NCI-H748 (cell line): ENCODE data around the gene LRSAM1.

Source experiments
- DNase-seq: peaks from one replicate; lab custom pipeline; 2025; ENCODE audit not compliant: unreplicated experiment; lab: John Stamatoyannopoulos, UW

LRSAM1 gene

GRCh38 chr9:127424676-127424999, 26.7 kb upstream of the LRSAM1 start:
- DNase-seq, result peak; percentile 45

GRCh38 chr9:127426756-127427155, 24.6 kb upstream of the LRSAM1 start:
- DNase-seq, result no peak

GRCh38 chr9:127428348-127428747, 23.0 kb upstream of the LRSAM1 start:
- no peak for DNase-seq

DNA sequence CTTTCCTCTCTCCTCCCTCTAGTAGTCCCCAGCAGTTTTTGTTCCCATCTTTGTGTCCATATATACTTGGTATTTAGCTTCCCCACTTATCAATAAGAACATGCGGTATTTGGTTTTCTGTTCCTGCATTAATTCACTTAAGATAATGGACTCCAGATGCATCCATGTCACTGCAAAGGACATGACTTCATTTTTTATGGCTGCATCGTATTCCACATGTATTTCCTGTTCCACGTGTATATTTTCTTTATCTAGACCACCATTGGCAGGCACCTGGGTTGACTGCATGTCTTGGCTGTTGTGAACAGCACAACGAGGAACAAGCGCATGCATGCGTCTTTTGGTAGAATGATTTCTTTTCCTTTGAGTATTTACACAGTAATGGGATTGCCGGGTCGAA, 20.9 kb upstream of the LRSAM1 start:
- no peak for DNase-seq

GRCh38 chr9:127437497-127438264, 13.6 kb upstream of the LRSAM1 start:
- no peak for DNase-seq

DNA sequence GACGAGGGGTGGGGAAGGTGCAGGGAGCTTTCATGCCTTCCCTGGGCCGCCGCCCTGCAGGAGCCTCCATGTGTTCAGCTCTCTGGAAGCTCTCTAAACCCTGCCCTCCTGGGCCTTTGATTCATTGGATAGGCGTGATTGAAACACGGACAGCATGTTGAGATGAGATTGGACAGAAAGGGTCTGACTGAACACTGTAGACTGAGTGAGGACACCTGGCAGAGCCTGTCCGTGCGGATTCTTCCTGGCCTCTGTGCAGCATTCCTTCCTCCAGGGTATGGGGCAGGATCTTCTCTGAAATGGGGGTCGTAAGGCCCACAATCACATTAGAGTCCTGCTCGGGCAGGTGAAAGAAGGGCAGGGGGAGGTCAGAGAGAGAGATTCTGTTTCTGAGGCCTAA, 12.9 kb upstream of the LRSAM1 start:
- DNase-seq, result no peak

GRCh38 chr9:127444283-127444920, 6.9 kb upstream of the LRSAM1 start:
- DNase-seq, result no peak

DNA sequence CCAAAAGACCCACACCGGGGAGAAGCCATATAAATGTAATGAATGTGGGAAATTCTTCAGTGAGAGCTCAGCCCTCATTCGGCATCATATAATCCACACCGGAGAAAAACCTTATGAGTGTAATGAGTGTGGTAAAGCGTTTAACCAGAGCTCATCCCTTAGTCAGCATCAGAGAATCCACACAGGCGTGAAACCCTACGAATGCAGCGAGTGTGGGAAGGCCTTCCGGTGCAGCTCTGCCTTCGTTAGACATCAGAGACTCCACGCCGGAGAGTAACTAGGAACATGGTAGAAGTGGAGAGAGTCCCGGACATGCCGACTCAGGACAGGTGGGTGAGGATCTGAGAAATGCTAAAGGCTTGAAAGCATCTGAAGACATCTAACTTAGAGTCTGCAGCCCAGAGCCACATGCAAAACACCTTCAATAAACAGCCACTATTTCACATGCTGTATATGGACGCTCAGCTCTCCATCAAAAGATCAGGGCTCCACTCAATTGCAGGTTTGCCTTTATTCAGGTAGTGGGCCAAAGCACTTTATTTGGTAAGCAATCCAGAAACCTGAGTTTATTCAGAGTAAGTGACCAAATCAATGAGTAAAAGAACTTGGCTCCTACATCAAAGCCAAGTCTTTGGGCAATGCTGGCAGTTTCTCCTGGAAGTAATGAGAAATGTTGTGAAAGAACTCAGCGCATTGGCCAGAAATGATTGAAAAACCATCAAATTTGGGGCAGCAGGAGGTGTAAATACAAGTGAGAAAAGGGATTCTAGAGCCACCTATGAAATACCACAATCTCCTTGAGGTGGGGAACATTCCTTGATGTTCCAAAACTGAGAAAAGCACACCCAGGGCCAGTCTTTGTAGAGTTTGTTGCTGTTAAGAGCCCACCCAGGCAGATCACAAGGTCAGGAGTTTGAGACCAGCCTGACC, 6.1 kb upstream of the LRSAM1 start:
- no peak for DNase-seq

- no peak for DNase-seq
These were observed 5.2 kb upstream of the LRSAM1 start for GRCh38 chr9:127445851-127446712.

DNA sequence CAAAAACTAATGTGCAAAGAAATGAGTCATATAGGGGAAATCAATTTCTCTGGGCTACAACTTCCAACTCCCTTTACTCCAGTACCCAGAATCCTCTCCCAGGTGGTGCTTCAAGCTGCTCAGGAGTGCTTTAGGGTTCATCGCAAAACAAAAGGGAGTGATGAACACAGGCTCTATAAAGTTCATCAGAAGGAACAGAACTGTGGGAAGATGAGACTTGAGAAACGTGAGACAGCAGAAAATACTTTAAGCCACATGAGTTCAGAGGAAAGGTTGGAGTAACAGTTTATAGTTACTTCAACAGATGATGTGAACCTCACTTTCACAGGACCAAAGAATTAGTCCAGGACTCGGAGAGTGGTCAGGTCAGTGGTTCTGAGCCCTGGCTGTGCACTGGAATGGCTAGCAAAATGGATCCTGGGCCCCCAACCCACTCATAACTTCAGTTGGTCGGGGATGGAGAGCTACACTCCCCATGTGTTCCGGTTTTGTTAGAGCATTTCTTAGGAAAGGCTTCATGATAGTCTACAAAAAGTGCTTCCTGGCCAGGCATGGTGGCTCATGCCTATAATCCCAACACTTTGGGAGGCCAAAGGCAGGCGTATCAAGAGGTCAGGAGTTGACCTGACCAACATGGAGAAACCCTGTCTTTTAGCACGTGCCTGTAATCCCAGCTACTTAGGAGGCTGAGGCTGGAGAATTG, 4.4 kb upstream of the LRSAM1 start:
- DNase-seq, result no peak

DNA sequence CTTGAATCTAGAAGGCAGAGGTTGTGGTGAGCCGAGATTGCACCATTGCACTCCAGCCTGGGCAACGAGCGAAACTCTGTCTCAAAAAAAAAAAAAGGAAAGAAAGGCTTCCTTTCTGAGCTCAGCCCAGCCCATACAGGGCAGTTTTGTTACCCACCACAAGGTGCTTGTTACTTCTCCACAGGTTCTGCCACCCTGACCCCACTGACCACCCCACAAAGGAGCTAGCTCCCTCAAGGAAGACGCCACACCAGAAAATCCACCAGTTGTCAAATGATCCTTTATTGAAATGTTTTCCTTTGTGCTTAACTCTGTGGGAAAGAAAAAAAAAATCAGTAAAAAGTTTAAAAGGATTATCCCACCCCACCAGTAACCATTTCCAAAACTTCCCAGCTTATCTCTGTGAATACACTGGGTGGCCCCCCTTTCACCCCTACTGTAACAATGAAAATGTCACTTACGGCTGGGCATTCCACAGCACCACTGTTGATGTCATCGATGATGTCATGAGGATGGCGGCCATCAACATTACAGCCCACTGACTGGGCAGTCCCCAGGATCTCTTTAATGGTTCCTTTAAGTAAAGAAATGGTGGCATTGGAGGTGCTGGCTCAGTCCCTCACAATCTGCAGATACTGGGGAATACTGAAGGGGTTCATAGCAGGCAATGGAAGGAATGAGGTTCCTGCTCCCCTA, 3.7 kb upstream of the LRSAM1 start:
- DNase-seq, result no peak

GRCh38 chr9:127448112-127448805, 3.1 kb upstream of the LRSAM1 start:
- no peak for DNase-seq

DNA sequence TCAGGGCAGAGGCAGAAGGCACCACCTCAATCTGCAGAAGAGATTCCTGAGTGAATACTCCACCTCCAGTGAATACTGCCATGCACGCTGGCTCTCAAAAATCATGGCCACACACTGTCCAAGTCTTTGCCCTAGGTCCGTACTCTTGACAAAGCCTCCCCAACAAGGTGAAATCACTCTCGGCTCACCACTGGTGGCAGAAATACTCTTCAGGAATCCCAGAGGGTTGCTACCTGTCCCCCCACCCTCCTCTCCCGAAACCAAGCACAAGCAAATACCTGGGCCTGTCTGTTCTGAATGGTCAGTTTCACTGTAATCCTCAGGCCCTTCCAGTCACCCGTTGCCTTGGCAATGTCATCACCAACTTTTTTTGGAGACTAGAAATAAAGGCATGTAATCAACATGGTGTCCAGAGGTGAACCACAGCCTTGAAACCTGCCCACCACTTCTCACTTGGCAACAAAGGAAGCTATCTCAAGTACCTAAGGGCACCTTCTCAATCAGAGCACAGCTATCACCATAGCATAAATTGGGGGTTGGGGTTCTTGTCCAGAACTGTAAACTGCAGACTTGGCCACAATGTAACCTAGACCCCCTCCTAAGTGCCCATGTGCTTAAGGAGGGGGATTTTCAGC, 1.9 kb upstream of the LRSAM1 start:
- DNase-seq, result no peak

DNA sequence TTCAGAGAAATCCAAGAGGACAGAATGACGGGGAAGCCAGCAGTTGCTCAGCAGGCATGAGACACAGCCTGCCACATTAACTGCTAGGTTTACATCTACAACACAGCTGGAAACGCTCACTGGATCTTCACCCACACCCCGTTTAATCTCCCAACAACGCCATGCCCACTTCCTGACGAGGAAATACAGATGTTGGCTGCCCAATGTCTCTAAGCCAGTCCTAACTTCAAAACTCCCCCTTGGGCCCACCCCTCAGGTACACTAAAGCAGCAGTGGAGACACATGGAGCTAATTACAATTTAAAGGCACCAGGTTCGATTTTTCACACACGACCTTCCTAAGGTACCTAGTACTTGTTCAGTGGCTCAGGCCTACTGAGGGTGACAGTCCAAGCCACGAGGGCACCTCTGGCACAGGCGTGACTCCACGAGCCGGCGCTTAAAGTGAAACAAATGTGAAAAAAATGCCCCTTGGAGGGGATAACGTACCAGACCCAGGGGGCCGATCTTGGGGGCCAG, 1.0 kb upstream of the LRSAM1 start:
- peak; percentile 40 for DNase-seq

GRCh38 chr9:127451608-127451857, 223 bp downstream of the LRSAM1 start:
- DNase-seq, result no peak

DNA sequence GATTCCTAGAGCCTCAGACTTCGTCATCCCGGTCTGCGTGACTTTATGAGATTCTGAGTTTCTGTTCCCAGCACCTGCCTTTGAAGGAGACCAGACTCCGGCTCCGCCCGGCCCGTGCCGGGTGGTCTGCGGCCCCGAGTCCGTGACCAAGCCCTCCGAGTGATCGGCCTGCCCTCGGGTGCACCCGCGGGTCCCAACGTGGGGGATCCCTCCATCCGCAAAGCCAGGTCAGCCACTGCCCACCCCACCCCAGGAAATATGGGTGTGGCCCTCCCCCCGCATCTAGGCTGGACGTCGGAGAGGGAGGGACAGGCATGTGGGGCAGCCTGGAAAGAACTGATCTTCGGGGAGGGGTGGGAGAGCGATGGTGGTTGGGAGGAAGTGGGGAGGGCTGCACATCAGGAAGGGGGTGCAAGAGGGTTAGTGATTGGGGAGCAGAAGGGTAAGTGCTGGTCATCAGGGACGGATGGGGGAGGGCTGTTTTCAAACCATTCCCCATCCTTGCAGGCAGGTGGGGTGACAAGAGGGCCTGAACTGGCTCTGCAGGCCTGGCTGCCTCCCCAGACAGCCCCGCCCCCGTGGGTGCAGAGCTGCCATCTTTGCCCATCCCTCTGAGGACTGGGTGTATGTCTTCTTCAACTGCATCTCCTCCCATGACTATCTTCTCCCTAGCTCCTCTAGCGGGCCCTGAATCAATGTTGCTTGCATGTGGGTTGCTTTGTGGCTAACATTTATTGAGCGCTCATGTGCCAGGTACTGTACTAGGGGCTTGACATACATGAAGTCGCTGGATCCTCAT, 747 bp downstream of the LRSAM1 start:
- DNase-seq, result peak; percentile 68

DNA sequence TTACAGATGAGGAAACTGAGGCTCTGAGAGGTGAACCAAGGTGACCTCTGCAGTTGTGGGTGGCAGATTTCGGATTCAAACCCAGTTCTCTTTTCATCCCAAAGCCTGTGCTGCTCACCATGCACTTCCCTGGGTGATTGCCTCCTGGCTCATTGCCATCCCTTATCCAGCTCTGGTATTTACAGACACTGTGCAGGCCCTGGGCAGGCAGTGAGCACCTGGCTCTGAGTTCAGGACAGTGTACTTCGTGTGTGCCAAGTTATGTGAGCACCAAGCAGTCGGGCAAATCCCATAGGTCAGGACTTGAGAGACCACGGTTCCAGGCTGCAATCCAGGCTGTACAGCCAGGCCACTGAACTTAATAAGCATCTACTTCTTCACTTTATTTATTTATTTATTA, 1.4 kb downstream of the LRSAM1 start:
- DNase-seq, result peak; percentile 13
